Esophagus squamous epithelium (tissue), 4 donors: ENCODE data around the gene MB.

Experiments used
- CTCF ChIP-seq, 6 experiments: fragments of 450-650 bp in 4 of 6; fragments of 200-600 bp in 2 of 6; sonication (generic) in 2 of 6; IDR thresholded peaks; one replicate each; pipeline ENCODE4 v1.5.1; 2016 to 2019; ENCODE audit warnings: antibody characterized with exemption in 6 of 6, mild to moderate bottlenecking in 4 of 6, moderate library complexity in 4 of 6
- POLR2A ChIP-seq, 4 donors: fragments of 450-650 bp; IDR thresholded peaks; one replicate each; pipeline ENCODE4 v1.6.1; 2017; ENCODE audit warnings: antibody characterized with exemption in 4 of 4, mild to moderate bottlenecking in 4 of 4, moderate library complexity in 3 of 4

- no peak for TF ChIP-seq CTCF (IDR thresholded peaks at IDR 0.05)
- TF ChIP-seq POLR2A (IDR thresholded peaks at IDR 0.05) = no peak
Observed at GRCh38 chr22:35589756-35590093, 27.4 kb downstream of the MB start.
